Fibroblast of skin of abdomen (primary cell): ENCODE results near the gene NKX2-2.

Experiments
- DNase-seq: peaks from one replicate; pipeline ENCODE4 v3.0.0-alpha.2; 2013

NKX2-2 gene

GRCh38 chr20:21521596-21522480, 8.0 kb upstream of the NKX2-2 start:
- DNase-seq: no peak

DNA sequence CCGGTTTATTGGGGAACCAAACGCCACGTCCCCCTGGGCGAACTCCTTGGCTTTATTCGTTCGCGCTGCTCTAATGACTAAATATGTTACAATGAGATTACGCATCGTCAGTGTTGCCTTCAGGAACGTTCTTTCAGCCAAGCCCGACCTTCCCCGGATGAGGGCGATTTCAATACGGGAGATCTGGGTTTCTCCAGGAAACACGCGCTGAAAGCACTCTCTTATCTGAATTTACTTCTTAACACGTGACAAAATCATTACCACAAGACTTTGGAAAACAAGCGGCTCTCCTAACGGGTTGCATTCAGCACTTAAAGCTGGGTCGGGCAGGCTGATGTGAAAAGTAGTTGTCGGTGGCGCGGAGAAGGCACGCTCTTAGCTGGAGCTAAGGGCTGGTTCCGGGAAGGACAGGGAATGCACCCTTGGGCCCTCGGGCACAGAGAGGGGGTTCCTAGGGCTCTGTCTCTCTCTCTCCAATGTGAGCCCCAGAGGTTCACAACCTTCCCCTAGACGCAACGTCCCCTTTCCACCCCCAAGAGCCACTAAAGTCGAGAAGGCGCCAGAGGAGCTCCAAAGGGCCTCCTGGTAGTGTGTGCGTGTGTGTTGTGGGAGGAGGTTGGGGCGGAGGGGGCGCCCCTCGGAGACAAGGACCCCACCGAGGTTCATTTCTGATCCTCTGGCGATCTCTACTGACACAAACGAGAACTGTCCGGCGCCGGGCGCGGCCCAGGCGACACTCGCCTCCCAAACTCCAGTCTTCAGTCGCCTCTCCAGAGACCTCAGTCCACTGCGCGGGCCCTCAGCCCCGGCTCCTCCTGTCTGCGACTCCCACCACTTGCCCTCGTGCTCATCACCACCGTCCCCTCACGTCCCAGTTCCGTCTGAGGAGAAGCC, 7.1 kb upstream of the NKX2-2 start:
- DNase-seq: peak; percentile 14

GRCh38 chr20:21519136-21519584, 5.3 kb upstream of the NKX2-2 start:
- no peak for DNase-seq

DNA sequence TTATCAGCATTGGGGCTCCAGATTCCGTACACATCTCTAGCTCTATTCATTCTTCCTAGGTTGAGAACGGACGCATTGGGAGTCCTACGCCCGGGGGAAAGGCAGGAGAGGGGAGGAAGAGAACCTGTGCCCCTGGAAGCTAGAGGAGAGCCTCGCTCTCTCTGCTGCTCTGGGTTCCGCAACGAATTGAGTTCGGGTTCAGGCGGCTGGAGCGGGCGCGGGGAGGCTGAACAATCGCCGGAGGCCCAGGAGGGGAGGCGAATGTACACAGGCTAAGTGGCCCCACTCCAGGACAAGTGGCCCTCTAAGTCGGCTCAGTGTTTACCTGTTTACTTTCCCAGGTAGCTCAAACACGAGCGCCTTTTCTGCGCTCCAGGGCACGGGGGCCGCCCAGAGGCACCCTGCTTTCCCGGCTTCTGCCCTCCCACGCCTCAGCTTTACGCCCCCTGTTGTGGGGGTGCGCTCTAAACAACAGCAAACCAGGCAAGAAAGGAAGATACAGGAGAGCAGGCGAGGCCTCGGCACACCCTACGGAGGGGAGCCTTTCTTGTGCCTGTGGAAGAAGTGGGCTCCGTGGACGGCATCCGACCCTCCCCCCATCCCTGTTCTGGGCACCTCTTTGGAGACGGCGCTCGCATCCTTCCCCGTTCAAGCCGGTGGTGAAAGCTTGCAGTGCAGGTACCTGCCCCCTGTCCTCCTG, 4.6 kb upstream of the NKX2-2 start:
- DNase-seq: no peak

DNA sequence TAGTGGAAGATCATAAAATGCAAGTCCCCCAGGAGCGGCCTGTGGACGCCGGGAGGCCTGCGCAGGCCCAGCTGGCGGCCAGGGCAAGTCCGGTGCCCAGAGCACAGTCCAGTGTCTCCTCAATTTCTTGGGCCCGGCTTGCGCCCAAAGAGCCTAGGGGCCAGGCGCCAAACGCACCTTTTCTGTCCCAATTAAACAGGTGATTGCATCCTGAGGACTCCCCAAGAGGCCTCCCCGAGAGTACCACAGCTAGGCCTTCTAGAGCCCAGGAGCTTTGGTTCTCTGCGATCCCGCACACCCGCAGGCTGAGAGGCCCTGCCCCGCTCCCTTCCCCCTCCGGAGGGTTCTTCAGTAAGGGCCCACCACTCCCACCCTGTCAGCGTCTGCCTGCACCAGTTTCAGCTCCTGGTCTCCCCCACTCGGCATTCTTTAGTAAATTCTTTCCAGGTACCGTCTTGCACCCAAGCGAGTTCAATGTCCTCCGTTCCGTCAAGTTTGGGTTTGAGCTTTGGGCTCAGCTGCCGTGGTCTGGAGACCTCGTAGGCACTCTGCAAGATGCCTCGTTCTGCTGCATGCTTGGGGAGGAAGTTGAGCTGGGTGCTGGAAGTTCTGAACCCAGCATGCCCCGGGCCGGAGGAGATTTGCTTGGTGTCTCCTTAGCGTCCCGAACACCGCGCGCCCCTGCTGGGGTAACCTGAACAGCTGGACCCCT, 3.9 kb upstream of the NKX2-2 start:
- no peak for DNase-seq

DNA sequence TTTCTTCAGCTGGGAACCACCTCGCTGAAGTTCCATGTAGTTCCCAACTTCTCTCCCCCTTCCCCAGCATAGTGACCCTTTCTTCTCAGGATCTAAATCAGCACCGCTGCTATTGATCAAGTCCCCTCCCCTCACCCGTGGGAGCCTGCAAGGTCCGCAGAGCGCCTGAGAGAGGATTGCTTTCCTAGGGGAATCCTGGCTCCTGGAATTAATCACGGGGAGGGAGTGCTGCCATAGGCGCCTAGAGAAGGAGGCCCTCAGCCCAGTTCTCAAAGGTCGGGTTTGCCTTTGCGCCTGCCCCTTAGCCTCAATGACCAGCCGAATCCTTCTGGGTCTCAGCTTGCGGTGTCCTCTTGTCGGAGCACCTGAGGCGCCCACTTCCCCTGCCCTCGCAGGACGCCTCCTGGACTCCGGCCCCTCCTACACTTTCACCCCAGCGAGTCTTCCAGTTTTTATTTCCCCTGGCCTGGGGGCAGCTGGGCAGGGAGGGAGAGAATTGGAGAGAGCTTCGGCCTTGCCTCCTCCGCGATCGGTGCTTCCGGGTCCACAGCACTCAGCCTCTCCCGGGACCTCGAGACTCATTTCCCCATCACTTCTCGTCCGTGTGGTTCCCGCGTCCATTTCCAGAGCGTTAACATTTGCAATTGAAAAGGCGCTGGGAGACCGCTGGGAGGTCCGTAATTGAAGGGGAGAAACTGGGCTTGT, 3.1 kb upstream of the NKX2-2 start:
- DNase-seq: no peak

DNA sequence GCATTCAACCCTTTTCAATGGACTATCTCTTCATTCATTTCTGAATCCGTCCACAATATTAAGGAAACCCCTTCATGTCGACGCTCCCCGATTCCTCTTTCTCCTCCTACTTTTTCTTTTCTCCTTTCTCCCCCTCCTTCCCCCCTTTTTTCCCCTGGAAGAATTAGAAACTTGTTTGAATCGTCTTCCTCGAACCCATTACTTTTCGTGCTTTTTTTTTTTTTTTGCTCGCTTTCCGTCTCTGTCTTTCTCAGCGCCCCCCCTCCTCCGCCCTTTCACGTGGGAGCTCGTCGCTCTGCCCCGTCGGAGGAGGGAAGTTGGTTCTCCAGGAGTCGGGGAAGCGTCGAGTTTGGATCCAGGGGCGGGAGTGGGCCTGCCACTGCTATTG, 2.3 kb upstream of the NKX2-2 start:
- DNase-seq: no peak

- DNase-seq: no peak
These were observed 1.7 kb upstream of the NKX2-2 start for GRCh38 chr20:21515300-21516179.

GRCh38 chr20:21514553-21515251, 838 bp upstream of the NKX2-2 start:
- DNase-seq: no peak

DNA sequence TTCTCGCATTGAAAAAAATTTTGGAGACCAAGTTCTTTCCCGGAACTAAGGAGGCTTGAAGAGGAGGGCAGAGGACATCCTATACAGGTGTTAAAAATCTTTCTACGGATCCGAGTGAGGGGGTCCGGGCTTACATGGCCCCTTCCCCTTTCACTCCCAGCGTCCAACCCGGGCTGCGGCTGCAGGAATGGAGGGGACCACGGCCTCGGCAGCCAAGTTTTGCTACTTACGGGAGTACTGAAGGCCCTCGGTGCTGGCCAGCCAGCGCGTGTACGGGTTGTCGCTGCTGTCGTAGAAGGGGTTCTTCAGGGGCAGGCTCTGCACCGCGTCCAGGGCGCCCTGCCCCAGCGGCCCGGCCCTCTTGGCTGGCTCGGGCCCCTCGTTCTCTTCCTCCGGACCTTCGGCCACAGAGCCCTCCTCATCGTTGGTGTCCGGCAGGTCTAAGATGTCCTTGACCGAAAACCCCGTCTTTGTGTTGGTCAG, 642 bp downstream of the NKX2-2 start:
- no peak for DNase-seq

- no peak for DNase-seq
These were observed 1.2 kb downstream of the NKX2-2 start for GRCh38 chr20:21512634-21513180.

DNA sequence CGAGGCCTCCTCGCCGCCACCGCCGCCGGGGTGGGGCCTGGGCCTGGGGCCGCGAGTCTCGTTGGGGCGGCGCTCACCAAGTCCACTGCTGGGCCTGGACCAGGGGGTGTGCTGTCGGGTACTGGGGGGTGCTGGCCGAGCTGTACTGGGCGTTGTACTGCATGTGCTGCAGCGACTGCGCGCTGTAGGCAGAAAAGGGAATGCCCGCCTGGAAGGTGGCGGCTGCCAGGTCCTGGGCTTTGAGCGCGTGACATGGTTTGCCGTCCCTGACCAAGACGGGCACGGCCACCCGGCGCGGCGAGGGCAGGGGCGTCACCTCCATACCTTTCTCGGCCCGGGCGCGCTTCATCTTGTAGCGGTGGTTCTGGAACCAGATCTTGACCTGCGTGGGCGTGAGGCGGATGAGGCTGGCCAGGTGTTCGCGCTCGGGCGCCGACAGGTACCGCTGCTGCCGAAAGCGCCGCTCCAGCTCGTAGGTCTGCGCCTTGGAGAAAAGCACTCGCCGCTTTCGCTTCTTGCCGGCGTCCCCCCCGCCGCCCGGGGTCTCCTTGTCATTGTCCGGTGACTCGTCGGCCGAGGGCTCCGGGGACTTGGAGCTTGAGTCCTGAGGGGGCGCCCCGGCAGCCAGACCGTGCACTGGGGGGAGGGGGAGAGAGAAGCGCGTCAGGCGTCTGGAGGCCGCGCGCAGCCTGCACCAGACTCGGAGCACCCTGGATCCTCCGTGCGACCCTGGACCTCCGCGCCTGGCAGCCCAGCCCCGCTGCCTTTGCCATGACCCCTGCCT, 1.8 kb downstream of the NKX2-2 start:
- DNase-seq: no peak

- no peak for DNase-seq
These were observed 2.4 kb downstream of the NKX2-2 start for GRCh38 chr20:21511485-21511849.

DNA sequence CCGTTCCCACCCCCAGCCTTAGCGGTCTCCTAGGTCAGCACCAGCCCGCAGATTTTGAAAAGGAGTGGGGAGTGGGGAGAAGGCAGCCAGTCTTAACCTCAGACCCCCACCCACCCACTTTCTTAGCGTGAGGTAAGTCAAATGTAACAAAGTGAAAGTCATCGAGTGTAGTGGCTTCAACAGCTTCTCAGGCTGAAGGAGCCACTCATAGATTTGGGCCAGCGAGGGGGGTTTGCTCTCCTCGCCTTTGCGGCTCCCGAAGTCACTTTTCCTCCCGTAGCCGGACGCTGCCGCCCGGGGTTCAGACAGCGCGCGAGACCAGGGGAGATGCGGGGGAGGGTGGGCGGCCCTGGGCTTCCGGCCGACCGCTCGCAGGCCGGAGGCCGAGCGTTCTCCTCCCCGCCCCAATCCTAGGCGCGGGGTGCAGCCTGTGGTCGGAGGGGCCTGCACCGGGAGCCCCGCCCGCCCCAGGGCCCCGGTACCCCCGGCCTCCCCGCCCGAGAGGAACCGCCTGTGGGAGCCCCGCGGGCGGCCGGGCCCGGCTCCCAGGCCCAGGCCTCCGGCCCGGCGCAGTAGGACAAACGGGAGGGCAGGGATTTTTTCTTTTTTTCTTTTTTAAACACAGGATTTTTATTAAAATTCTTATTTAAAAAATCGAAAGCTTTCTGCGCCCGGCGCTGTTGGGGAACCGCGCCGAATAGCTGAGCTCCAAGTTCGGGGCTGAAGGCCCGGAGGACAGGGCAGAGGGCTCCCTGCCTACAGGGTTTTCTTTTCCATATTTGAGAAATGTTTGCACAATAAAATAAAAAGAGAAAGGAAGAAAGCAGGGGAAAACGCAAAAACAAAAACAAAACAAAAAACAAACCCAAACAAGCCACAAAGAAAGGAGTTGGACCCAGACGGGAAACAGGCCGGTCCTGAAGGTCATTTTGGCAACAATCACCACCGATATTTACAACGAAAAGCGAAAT, 3.2 kb downstream of the NKX2-2 start:
- no peak for DNase-seq

- DNase-seq: peak; percentile 43
These were observed 4.1 kb downstream of the NKX2-2 start for GRCh38 chr20:21509597-21510371.

DNA sequence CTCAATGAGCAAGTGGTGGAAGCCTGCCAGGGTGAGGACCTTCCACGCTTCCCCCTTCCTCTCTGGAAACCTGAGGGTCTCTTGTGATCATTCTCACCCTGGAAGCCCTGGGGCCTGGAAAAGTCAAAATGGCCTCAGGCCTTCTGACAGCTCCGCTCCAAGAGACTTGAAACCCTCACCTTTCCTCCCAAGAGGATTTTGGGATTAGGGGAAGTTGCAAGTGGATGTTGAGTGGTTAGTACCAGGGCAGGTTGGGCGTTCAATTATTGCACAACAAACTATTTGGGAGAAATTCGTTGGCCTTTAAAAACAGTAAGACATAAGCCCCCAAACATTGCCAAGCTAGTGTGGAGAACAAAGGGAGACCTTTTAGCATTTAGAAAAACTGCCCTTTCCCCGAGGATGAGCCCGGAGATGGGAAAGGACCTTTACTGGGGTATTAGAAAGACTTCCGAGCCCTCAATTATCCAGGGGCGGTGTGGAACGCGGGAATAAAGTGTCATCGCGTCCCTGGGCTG, 4.7 kb downstream of the NKX2-2 start:
- no peak for DNase-seq
